CD8-positive, alpha-beta memory T cell (primary cell): ENCODE results near the gene BASP1. TPM values are rescaled to one million over a fixed set of nuclear protein-coding genes. Genes with fewer than 3 reads are reported as not detected.

Source experiments
- CTCF ChIA-PET: fragments of 350-600 bp; sonication (Branson Sonifier 250); formaldehyde crosslinking; loops from one replicate; lab custom pipeline; 2021; ENCODE audit warnings: antibody characterized with exemption; lab: Charles Lee
- POLR2A ChIA-PET: fragments of 350-600 bp; sonication (Branson Sonifier 250); formaldehyde crosslinking; loops from one replicate; lab custom pipeline; 2021; ENCODE audit warnings: antibody characterized with exemption; lab: Charles Lee
- DNase-seq, 5 donors: peaks; one replicate each; pipeline versions ENCODE4 v3.0.0 to v3.0.0-alpha.2; 2020 to 2022; ENCODE audit warnings: mixed read lengths in 1 of 5
- H3K27ac ChIP-seq: one replicate; pipeline ENCODE4 v1.7.0; 2013; ENCODE audit warnings: low read depth, mild to moderate bottlenecking, low read length, moderate library complexity
- H3K27me3 ChIP-seq: 2 replicates; pipeline ENCODE4 v1.7.0; 2013; ENCODE audit warnings: low read length, mild to moderate bottlenecking; ENCODE audit not compliant: insufficient read depth, poor library complexity, severe bottlenecking
- H3K36me3 ChIP-seq: 2 replicates; pipeline ENCODE4 v1.7.0; 2013; ENCODE audit warnings: mild to moderate bottlenecking, low read length, moderate library complexity; ENCODE audit not compliant: insufficient read depth
- H3K4me1 ChIP-seq: 2 replicates; pipeline ENCODE4 v1.7.0; 2013; ENCODE audit warnings: mild to moderate bottlenecking, low read length, moderate library complexity; ENCODE audit not compliant: insufficient read depth
- H3K4me3 ChIP-seq: 2 replicates; pipeline ENCODE4 v1.7.0; 2013; ENCODE audit warnings: mild to moderate bottlenecking, low read length
- H3K9me3 ChIP-seq: 2 replicates; pipeline ENCODE4 v1.7.0; 2013; ENCODE audit warnings: mild to moderate bottlenecking, low read length
- H3K27ac Mint-ChIP-seq, 8 donors: one replicate each; pipeline ENCODE4 v1.8.0; 2020 to 2021; ENCODE audit warnings: mixed read lengths in 8 of 8, mild to moderate bottlenecking in 6 of 8, inconsistent platforms in 3 of 8, moderate library complexity in 3 of 8
- H3K27me3 Mint-ChIP-seq, 2 donors: one replicate each; pipeline ENCODE4 v1.8.0; 2020 to 2021; ENCODE audit warnings: mixed read lengths in 2 of 2, mild to moderate bottlenecking in 1 of 2, moderate library complexity in 1 of 2
- H3K36me3 Mint-ChIP-seq, 3 donors: one replicate each; pipeline ENCODE4 v1.8.0; 2020 to 2021; ENCODE audit warnings: mixed read lengths in 3 of 3, inconsistent platforms in 1 of 3, mild to moderate bottlenecking in 1 of 3
- H3K4me1 Mint-ChIP-seq, 3 donors: one replicate each; pipeline ENCODE4 v1.8.0; 2020 to 2021; ENCODE audit warnings: mixed read lengths in 3 of 3, inconsistent platforms in 1 of 3, mild to moderate bottlenecking in 1 of 3
- H3K4me3 Mint-ChIP-seq, 7 donors: one replicate each; pipeline ENCODE4 v1.8.0; 2020 to 2021; ENCODE audit warnings: mixed read lengths in 7 of 7, mild to moderate bottlenecking in 6 of 7, moderate library complexity in 4 of 7, inconsistent platforms in 2 of 7
- H3K9me3 Mint-ChIP-seq, 5 donors: one replicate each; pipeline ENCODE4 v1.8.0; 2020 to 2022; ENCODE audit warnings: mixed read lengths in 5 of 5, mild to moderate bottlenecking in 3 of 5, moderate library complexity in 2 of 5, inconsistent platforms in 1 of 5
- polyA plus RNA-seq: library from polyadenylated mRNA; unstranded; fragments of 300-500 nt; fragmentation: Illumina TruSeq; gene quantifications from one replicate; pipeline ENCODE4 v1.2.3, GENCODE V29; 2021
- total RNA-seq, 2 experiments: library from RNA; stranded (reverse); gene quantifications; one replicate each; pipeline ENCODE4 v1.2.3, GENCODE V29; 2021

BASP1 gene
- total and polyA plus RNA-seq, 3 experiments from 2014 or later = 0.28 to 0.49 TPM; not detected in 1

DNA sequence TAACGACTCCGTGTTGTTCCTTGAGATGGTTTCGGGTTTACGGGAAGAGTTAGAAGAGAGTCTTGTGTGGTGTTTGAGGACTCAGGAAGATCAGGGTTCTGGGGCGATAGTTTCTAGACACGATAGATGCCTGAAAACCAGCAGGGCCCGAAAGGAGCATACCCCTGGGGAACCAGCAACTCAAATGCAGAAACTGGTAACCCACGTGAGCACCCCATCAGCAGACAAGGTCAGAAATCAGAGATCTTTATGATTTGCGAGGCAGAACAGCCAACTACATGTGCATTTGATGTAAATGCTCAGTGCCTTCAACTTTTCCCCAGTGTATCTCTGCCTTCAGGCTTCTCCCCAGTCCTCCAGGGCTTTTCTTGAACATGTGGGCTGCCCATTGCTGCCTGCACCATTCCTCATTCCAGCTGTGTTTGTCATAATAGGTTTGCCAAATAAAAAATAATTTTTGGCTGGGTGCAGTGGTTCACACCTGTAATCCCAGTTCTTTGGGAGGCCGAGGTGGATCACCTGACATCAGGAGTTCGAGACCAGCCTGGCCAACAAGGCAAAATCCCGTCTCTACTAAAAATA lies 75.1 kb downstream of the BASP1 start:
- Mint-ChIP-seq H3K27me3 (no peaks in the 10 kb centered on the region), H3K9me3 (peaks cover 6 to 11% (median 7%) of the 10 kb centered on the region in 5 donors), H3K4me3 (no peak overlapping the region), H3K27ac (no peak overlapping the region), H3K36me3 (peaks cover 0 to 2% (median 0%) of the 10 kb centered on the region in 3 donors), H3K4me1 (no peaks in the 10 kb centered on the region)
- Histone ChIP-seq H3K27ac (no peak overlapping the region), H3K4me3 (no peak overlapping the region), H3K9me3 (no peaks in the 10 kb centered on the region), H3K27me3 (no peaks in the 10 kb centered on the region), H3K4me1 (no peaks in the 10 kb centered on the region), H3K36me3 (no peaks in the 10 kb centered on the region)
- POLR2A ChIA-PET = no interaction called here
- no peak for DNase-seq
- CTCF ChIA-PET = no interaction called here

DNA sequence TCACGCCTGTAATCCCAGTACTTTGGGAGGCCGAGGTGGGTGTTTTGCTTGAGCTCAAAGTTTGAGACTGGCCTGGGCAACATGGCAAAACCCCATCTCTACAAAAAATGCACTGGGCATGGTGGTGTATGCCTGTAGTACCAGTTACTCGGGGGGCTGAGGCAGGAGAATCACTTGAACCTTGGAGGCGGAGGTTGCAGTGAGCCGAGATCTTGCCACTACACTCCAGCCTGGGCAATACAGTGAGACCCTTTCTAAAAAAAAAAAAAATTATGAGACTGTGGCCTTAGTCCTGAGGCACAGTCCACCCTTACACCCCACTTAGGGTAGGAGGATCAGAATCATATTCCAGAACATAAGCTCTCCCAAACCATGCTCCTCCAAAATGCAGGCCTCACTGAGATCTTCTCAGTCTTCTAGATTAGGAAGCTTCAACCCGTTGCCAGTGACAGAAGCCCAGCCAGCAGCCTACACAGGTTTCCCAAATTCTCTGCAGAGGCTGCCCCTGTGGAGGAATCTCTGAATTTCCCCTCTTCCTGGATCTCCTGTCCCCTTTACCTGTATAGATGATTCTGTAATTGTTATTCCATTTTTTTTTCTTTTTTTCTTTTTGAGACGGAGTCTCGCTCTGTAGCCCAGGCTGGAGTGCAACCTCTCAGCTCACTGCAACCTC lies 77.3 kb downstream of the BASP1 start:
- Mint-ChIP-seq H3K36me3 (no peaks in the 10 kb centered on the region), H3K4me3 (no peak overlapping the region), H3K27me3 (no peaks in the 10 kb centered on the region), H3K27ac (no peak overlapping the region), H3K4me1 (no peaks in the 10 kb centered on the region), H3K9me3 (peaks cover 0 to 8% (median 1%) of the 10 kb centered on the region in 5 donors)
- Histone ChIP-seq H3K36me3 (no peaks in the 10 kb centered on the region), H3K4me1 (no peaks in the 10 kb centered on the region), H3K27ac (no peak overlapping the region), H3K4me3 (no peak overlapping the region), H3K27me3 (no peaks in the 10 kb centered on the region), H3K9me3 (no peaks in the 10 kb centered on the region)
- ChIA-PET CTCF (no interaction called here), POLR2A (no interaction called here)
- DNase-seq = no peak

DNA sequence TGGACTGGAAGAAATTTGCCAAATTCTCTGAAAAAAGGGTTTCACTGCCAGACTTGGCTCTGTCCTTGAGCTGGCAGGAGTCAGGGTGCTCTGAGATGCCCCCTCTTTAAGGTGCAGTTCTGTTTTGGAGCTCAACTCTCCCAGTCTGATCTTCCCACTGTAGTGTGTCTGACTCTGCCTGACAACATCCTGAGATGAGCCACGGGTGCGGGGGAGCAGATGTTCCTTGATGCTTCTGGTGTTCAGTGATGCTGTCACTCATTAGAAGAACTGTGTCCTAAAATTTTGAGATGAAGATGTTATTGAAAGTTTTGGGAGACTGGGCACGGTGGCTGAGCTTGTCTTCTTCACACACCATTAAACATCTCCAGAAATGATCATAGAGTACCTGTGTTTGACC lies 78.2 kb downstream of the BASP1 start:
- Mint-ChIP-seq H3K4me1 (no peaks in the 10 kb centered on the region), H3K27me3 (peaks cover 0 to 2% of the 10 kb centered on the region in 2 donors), H3K4me3 (no peak overlapping the region), H3K36me3 (no peaks in the 10 kb centered on the region), H3K27ac (no peak overlapping the region), H3K9me3 (peaks cover 0 to 8% (median 1%) of the 10 kb centered on the region in 5 donors)
- DNase-seq = no peak
- no peaks in the 10 kb centered on the region for H3K36me3 ChIP-seq
- no peak overlapping the region for H3K27ac ChIP-seq
- ChIA-PET CTCF (no interaction called here), POLR2A (no interaction called here)
- H3K27me3 ChIP-seq = no peaks in the 10 kb centered on the region
- H3K9me3 ChIP-seq = no peaks in the 10 kb centered on the region
- no peaks in the 10 kb centered on the region for H3K4me1 ChIP-seq
- no peak overlapping the region for H3K4me3 ChIP-seq

- H3K9me3 ChIP-seq = no peaks in the 10 kb centered on the region
- H3K27ac ChIP-seq = no peak overlapping the region
- ChIA-PET CTCF (no interaction called here), POLR2A (no interaction called here)
- H3K36me3 Mint-ChIP-seq = no peaks in the 10 kb centered on the region
- no peak overlapping the region for H3K27ac Mint-ChIP-seq
- no peaks in the 10 kb centered on the region for H3K27me3 ChIP-seq
- H3K4me1 Mint-ChIP-seq = no peaks in the 10 kb centered on the region
- DNase-seq = no peak
- no peak overlapping the region for H3K4me3 ChIP-seq
- H3K36me3 ChIP-seq = no peaks in the 10 kb centered on the region
- peaks cover 0 to 3% of the 10 kb centered on the region in 2 donors for H3K27me3 Mint-ChIP-seq
- H3K4me3 Mint-ChIP-seq = no peak overlapping the region
- no peaks in the 10 kb centered on the region for H3K4me1 ChIP-seq
- H3K9me3 Mint-ChIP-seq = peaks cover 0 to 9% (median 0%) of the 10 kb centered on the region in 5 donors
Measured at GRCh38 chr5:17302106-17302505, 84.7 kb downstream of the BASP1 start.

DNA sequence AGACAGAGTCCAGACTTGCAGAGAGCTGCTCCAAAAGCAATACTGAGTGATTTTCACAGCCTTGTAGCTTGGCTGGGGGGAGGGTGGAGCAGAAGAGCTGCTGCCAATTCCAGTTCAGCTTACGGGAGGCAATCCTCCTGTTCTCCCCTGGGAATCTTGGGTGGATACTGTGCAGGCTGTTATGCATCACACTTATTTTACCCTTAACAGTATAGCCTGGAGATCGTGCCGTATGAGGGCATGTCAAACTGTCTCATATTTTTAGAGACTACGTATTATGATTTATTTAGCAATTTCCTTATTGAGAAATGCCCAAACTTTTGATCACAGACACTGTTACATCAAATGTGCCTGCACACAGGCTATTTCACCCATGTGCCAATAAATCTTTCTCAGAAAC lies 85.2 kb downstream of the BASP1 start:
- H3K36me3 ChIP-seq = no peaks in the 10 kb centered on the region
- no peaks in the 10 kb centered on the region for H3K4me1 ChIP-seq
- Mint-ChIP-seq H3K36me3 (no peaks in the 10 kb centered on the region), H3K4me1 (no peaks in the 10 kb centered on the region), H3K27ac (no peak overlapping the region), H3K9me3 (peaks cover 0 to 12% (median 4%) of the 10 kb centered on the region in 5 donors), H3K27me3 (peaks cover 0 to 3% of the 10 kb centered on the region in 2 donors), H3K4me3 (no peak overlapping the region)
- CTCF ChIA-PET = no interaction called here
- no peak overlapping the region for H3K4me3 ChIP-seq
- H3K27me3 ChIP-seq = no peaks in the 10 kb centered on the region
- H3K27ac ChIP-seq = no peak overlapping the region
- no peak for DNase-seq
- POLR2A ChIA-PET = no interaction called here
- no peaks in the 10 kb centered on the region for H3K9me3 ChIP-seq

DNA sequence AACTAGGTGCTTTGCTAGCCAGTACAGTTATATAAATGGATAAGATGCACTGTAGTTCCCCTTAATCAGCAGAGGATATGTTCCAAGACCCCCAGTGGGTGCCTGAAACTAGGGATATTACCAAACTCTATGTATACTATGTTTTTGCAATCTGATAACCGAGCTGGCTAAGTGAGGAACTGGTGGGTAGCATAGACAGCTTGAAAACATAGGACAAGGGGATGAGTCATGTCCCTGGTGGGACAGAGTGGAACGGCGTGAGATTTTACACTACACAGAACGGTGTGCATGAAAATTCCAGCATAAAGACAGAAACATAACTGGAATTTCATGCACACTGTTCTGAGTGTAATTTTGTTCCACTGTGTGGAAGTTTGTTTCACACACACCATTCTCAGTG lies 86.9 kb downstream of the BASP1 start:
- CTCF ChIA-PET = no interaction called here
- no peak for DNase-seq
- POLR2A ChIA-PET = no interaction called here
- Mint-ChIP-seq H3K27me3 (peaks cover 0 to 3% of the 10 kb centered on the region in 2 donors), H3K4me1 (no peaks in the 10 kb centered on the region), H3K9me3 (peaks cover 0 to 10% (median 8%) of the 10 kb centered on the region in 5 donors), H3K4me3 (no peak overlapping the region), H3K27ac (no peak overlapping the region), H3K36me3 (no peaks in the 10 kb centered on the region)
- Histone ChIP-seq H3K4me3 (no peak overlapping the region), H3K27me3 (no peaks in the 10 kb centered on the region), H3K4me1 (no peaks in the 10 kb centered on the region), H3K9me3 (no peaks in the 10 kb centered on the region), H3K36me3 (no peaks in the 10 kb centered on the region), H3K27ac (no peak overlapping the region)

GRCh38 chr5:17305017-17305416 lies 87.6 kb downstream of the BASP1 start:
- H3K36me3 ChIP-seq = no peaks in the 10 kb centered on the region
- H3K4me1 Mint-ChIP-seq = no peaks in the 10 kb centered on the region
- H3K27ac ChIP-seq = no peak overlapping the region
- H3K27me3 ChIP-seq = no peaks in the 10 kb centered on the region
- H3K9me3 Mint-ChIP-seq = peaks cover 3 to 10% (median 8%) of the 10 kb centered on the region in 5 donors
- H3K27ac Mint-ChIP-seq = no peak overlapping the region
- H3K4me3 Mint-ChIP-seq = no peak overlapping the region
- H3K4me1 ChIP-seq = no peaks in the 10 kb centered on the region
- H3K36me3 Mint-ChIP-seq = no peaks in the 10 kb centered on the region
- H3K27me3 Mint-ChIP-seq = peaks cover 0 to 3% of the 10 kb centered on the region in 2 donors
- ChIA-PET CTCF (no interaction called here), POLR2A (no interaction called here)
- H3K9me3 ChIP-seq = no peaks in the 10 kb centered on the region
- no peak for DNase-seq
- H3K4me3 ChIP-seq = no peak overlapping the region

DNA sequence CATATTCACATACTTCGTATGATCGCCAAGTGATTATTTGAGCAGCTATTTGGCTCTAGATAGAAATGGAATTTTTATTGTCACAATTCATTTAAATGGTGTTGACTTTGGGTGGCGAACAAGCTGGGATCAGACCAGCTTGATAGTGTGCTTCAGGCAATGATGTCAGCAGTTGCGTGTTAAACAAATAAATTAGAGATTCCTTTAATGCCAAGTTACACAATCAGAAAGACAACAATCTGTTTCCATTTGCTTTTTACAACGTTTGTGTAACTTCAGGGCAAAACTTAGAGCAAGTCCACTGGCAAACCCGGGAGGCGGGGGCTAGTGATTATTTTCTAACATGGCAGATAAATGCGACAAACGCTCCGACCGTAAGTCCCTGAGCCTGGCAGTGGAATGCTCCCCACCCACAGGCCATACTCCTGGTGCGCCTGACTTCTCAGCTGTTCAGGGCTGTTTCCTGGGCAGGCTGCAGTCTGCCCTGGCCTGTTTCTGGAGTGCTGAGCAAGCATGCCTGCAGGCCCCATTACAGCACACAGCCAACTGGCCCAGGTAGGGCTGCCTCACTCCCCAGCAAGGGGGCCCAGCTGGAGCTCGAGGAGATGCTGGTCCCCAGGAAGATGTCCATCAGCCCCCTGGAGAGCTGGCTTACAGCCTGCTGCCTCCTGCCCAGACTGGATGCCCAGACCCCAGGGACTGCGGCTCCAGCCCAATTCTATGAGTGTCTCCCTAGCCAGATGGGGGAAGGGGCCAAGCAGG lies 88.7 kb downstream of the BASP1 start:
- CTCF ChIA-PET = interaction anchor here (0.9 kb wide), 1 partner anchor 9 kb away, joined by 3 read pairs; no protein-coding TSS in a partner anchor
- H3K4me3 ChIP-seq = no peak overlapping the region
- H3K27ac Mint-ChIP-seq = no peak overlapping the region
- H3K27ac ChIP-seq = no peak overlapping the region
- no peaks in the 10 kb centered on the region for H3K27me3 ChIP-seq
- POLR2A ChIA-PET = no interaction called here
- DNase-seq = no peak
- peaks cover 0 to 1% of the 10 kb centered on the region in 2 donors for H3K27me3 Mint-ChIP-seq
- H3K9me3 Mint-ChIP-seq = peaks cover 3 to 10% (median 9%) of the 10 kb centered on the region in 5 donors
- H3K4me1 ChIP-seq = no peaks in the 10 kb centered on the region
- H3K36me3 Mint-ChIP-seq = no peaks in the 10 kb centered on the region
- no peaks in the 10 kb centered on the region for H3K4me1 Mint-ChIP-seq
- no peak overlapping the region for H3K4me3 Mint-ChIP-seq
- H3K36me3 ChIP-seq = no peaks in the 10 kb centered on the region
- H3K9me3 ChIP-seq = no peaks in the 10 kb centered on the region
